ENCODE results near the gene SBF2. TPM values are rescaled to one million over a fixed set of nuclear protein-coding genes. Genes with fewer than 3 reads are reported as not detected.
"Not testable (repeated sequence)": the region's sequence is repeated elsewhere in the genome, so short reads cannot be mapped to it uniquely, and the experiment has no call there.

The SBF2 gene
- total RNA-seq, 2 donors from 2014 or later = 30.5 to 47.0 TPM

DNA sequence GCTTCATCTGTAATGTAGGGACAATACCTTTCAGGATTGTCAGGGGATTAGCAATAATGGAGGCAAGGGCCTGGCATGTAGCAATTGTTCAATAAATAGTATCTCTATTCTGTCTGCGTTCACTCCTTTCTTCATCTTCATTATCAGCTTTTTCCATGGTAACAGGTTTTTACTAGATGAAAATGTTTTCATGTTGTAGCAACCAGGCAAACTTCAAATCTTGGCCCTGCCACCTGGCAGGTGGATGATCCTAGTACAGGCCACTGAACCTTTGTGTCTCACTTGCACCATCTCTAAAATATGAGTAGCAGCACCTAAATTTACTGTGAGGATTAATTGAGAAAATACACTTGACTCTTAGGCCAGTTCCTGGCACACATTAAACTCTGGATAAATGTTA, 546.8 kb downstream of the SBF2 start:
- no peak for DNase-seq
- TF ChIP-seq, protein P1, sequence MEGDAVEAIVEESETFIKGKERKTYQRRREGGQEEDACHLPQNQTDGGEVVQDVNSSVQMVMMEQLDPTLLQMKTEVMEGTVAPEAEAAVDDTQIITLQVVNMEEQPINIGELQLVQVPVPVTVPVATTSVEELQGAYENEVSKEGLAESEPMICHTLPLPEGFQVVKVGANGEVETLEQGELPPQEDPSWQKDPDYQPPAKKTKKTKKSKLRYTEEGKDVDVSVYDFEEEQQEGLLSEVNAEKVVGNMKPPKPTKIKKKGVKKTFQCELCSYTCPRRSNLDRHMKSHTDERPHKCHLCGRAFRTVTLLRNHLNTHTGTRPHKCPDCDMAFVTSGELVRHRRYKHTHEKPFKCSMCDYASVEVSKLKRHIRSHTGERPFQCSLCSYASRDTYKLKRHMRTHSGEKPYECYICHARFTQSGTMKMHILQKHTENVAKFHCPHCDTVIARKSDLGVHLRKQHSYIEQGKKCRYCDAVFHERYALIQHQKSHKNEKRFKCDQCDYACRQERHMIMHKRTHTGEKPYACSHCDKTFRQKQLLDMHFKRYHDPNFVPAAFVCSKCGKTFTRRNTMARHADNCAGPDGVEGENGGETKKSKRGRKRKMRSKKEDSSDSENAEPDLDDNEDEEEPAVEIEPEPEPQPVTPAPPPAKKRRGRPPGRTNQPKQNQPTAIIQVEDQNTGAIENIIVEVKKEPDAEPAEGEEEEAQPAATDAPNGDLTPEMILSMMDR (IDR thresholded peaks at IDR 0.05) = no peak
- H3K36me3 ChIP-seq = no peaks in the 10 kb centered on the region
- no peak overlapping the region for H3K9ac ChIP-seq (ENCODE audit: low read depth in 2 of 2, low read length in 2 of 2)
- no peaks in the 10 kb centered on the region for H3K4me1 ChIP-seq
- no peaks in the 10 kb centered on the region for H3K27me3 ChIP-seq
- no peak overlapping the region for H3K4me3 ChIP-seq
- H3K27ac ChIP-seq = no peak overlapping the region
- intact Hi-C loops (cut with DNase I) = no loop called here
- no peaks in the 10 kb centered on the region for H3K9me3 ChIP-seq

DNA sequence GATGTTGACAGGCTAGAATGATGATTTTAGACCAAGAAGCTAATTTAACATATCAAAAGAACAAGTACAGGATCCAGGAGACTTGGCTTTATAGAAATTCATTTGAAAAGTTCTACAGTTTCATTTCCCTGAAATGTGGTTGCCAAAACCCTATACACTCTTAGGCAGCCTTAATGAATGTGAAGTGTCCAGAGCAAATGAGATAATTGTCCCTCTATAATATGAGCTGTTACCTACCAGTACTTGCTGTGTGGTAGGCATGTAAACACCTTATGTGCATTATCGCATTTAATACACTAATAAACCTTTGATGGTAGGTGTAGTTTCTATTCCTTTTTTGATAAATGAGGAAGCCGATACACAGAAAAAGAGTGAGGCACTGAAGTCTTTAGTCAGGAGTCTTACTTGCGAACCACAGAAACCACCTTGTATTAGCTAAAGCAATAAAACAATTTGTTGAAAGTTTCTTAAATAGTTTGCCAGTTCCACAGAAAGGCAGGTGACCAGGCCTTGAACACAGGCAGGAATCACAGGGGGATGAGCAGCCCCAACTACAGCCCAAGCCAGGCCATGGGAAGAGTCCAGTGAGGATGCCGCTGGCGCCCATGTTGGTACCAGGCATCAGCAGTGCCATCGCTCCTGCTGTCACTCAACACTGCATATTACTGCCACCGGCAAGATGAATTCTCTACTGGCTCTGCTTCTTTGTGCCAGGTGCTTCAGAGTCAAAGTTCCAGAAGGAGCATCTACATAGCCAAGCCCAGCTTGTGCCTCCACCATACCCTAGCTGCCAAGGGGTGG, 548.4 kb downstream of the SBF2 start:
- intact Hi-C loops (cut with DNase I) = loop anchor here (2.0 kb wide), 1 partner anchor 129 kb away; no protein-coding TSS in a partner anchor
- Histone ChIP-seq H3K27me3 (no peaks in the 10 kb centered on the region), H3K9ac (ENCODE audit: low read depth in 2 of 2, low read length in 2 of 2) (no peak overlapping the region), H3K9me3 (no peaks in the 10 kb centered on the region), H3K27ac (no peak overlapping the region), H3K36me3 (no peaks in the 10 kb centered on the region), H3K4me3 (no peak overlapping the region), H3K4me1 (no peaks in the 10 kb centered on the region)
- DNase-seq = no peak
- TF ChIP-seq, protein P1 (IDR thresholded peaks at IDR 0.05) = no peak

DNA sequence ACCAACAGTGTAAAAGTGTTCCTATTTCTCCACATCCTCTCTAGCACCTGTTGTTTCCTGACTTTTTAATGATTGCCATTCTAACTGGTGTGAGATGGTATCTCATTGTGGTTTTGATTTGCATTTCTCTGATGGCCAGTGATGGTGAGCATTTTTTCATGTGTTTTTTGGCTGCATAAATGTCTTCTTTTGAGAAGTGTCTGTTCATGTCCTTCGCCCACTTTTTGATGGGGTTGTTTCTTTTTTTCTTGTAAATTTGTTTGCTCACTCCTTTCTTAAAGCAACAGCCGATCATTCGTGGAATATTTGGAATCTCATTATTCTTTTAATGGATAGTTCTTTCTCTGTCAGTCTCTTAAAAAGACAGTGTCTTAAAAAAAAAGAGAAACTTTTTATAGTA, 550.5 kb downstream of the SBF2 start:
- H3K27me3 ChIP-seq; H3K4me3 ChIP-seq; H3K36me3 ChIP-seq; DNase-seq; H3K9me3 ChIP-seq; intact Hi-C loops (cut with DNase I); H3K27ac ChIP-seq; H3K4me1 ChIP-seq; H3K9ac ChIP-seq (ENCODE audit: low read depth in 2 of 2, low read length in 2 of 2): not testable (repeated sequence)

DNA sequence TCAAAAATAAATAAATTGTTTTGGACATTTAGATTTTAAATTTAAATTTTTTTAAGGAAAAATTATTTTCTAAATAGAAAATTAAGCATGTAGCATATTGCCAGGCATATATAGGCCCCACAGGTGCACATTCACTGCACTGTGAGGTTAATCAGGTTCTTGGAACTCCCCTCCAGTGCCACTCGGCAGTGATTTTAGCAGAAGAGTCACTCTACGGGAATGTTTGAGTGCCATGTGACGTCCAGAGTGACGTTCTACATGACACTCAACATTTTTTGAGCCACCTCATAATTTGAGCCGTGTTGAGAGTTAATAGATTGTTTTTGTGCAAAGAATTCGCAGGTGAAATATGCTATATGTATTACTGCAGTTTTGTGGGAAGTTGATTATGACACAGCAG, 552.8 kb downstream of the SBF2 start:
- H3K9me3 ChIP-seq = no peaks in the 10 kb centered on the region
- H3K36me3 ChIP-seq = no peaks in the 10 kb centered on the region
- H3K9ac ChIP-seq (ENCODE audit: low read depth in 2 of 2, low read length in 2 of 2) = no peak overlapping the region
- no peak overlapping the region for H3K4me3 ChIP-seq
- H3K27ac ChIP-seq = no peak overlapping the region
- H3K4me1 ChIP-seq = no peaks in the 10 kb centered on the region
- intact Hi-C loops (cut with DNase I) = no loop called here
- no peak for DNase-seq
- TF ChIP-seq, protein P1 (IDR thresholded peaks at IDR 0.05) = no peak
- H3K27me3 ChIP-seq = no peaks in the 10 kb centered on the region

DNA sequence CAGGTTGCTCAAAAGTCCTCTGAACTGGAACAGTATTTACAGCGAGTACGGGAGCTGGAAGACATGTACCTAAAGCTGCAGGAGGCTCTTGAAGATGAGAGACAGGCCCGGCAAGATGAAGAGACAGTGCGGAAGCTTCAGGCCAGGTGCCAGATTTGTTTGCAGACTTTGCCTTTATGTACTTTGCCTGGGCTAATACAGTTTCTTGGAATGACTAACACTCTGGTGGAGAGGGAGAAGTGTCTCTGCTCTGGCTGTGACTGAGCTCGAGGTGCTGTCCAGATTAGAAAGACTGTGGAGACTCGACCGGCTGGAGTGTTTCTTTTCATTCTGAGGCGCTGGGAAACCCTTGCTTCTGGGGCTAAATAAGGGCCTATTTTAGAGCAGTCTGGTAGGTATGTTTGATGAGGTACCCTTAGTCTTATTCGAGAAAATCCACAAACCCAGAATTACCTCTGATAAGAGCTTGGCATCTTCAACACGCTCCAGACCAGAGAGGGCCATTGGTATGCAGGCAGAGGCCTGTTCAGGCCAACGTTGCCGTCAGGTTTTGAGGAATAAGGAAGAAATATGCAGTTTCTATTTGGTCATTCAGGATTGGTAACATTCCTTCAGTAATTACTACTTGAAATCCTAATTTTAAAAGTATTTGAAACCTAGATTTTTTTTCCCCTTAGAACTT, 553.7 kb downstream of the SBF2 start:
- intact Hi-C loops (cut with DNase I) = no loop called here

More for the DNA sequence above, 553.7 kb downstream of the SBF2 start:
- Histone ChIP-seq H3K27me3 (no peaks in the 10 kb centered on the region), H3K27ac (no peak overlapping the region), H3K4me1 (no peaks in the 10 kb centered on the region), H3K9ac (ENCODE audit: low read depth in 2 of 2, low read length in 2 of 2) (peak overlapping the region in 1 of 2 donors; percentile 21), H3K36me3 (no peaks in the 10 kb centered on the region), H3K4me3 (no peak overlapping the region), H3K9me3 (no peaks in the 10 kb centered on the region)
- DNase-seq = peak; percentile 40
- TF ChIP-seq, protein P1 (IDR thresholded peaks at IDR 0.05) = no peak

Measured in colonic mucosa (tissue), 4 donors.